Neural progenitor cell (in vitro differentiated cells): ENCODE data around the gene COL25A1. TPM values are rescaled to one million over a fixed set of nuclear protein-coding genes. Genes with fewer than 3 reads are reported as not detected.

Experiments used
- DNase-seq: peaks from one replicate; pipeline ENCODE4 v3.0.0-alpha.2; 2016; ENCODE audit warnings: low spot score
- H2AFZ ChIP-seq: fragments of 200-600 bp; sonication (generic); replicated peaks from 2 replicates; pipeline ENCODE4 v1.6.1; 2016; ENCODE audit warnings: antibody characterized with exemption
- H3F3A ChIP-seq: fragments of 200-600 bp; sonication (generic); 2 replicates; pipeline ENCODE4 v1.6.1; 2016; ENCODE audit warnings: antibody characterized with exemption, low read depth
- H3K27ac ChIP-seq: fragments of 200-600 bp; sonication (generic); 2 replicates; pipeline ENCODE4 v1.5.1; 2016; ENCODE audit warnings: mild to moderate bottlenecking
- H3K27me3 ChIP-seq: fragments of 200-600 bp; sonication (generic); 2 replicates; pipeline ENCODE4 v1.6.1; 2016; ENCODE audit warnings: mild to moderate bottlenecking, moderate library complexity
- H3K36me3 ChIP-seq: fragments of 200-600 bp; sonication (generic); 2 replicates; pipeline ENCODE4 v1.5.1; 2016
- H3K4me1 ChIP-seq: fragments of 200-600 bp; sonication (generic); 2 replicates; pipeline ENCODE4 v1.6.1; 2016; ENCODE audit warnings: mixed run types
- H3K4me2 ChIP-seq: fragments of 200-600 bp; sonication (generic); 2 replicates; pipeline ENCODE4 v1.6.1; 2016
- H3K4me3 ChIP-seq: fragments of 200-600 bp; sonication (generic); 2 replicates; pipeline ENCODE4 v1.5.1; 2016
- H3K79me2 ChIP-seq: fragments of 200-600 bp; sonication (generic); 2 replicates; pipeline ENCODE4 v1.6.1; 2016; ENCODE audit warnings: low read depth
- H3K9ac ChIP-seq: fragments of 200-600 bp; sonication (generic); 2 replicates; pipeline ENCODE4 v1.6.1; 2016
- H3K9me3 ChIP-seq: fragments of 200-600 bp; sonication (generic); 2 replicates; pipeline ENCODE4 v1.5.1; 2016; ENCODE audit warnings: low read depth
- H4K20me1 ChIP-seq: fragments of 200-600 bp; sonication (generic); 2 replicates; pipeline ENCODE4 v1.6.1; 2016; ENCODE audit warnings: low read depth
- H3K27ac Mint-ChIP-seq: 3 replicates; pipeline ENCODE4 v1.8.0; 2021; ENCODE audit warnings: mixed read lengths
- H3K27me3 Mint-ChIP-seq: 2 replicates; pipeline ENCODE4 v1.8.0; 2022; ENCODE audit warnings: low read depth, mild to moderate bottlenecking, inconsistent platforms, moderate library complexity, mixed read lengths; ENCODE audit not compliant: insufficient read depth
- H3K36me3 Mint-ChIP-seq: 3 replicates; pipeline ENCODE4 v1.8.0; 2021; ENCODE audit warnings: mixed read lengths
- H3K4me1 Mint-ChIP-seq: 3 replicates; pipeline ENCODE4 v1.8.0; 2021; ENCODE audit warnings: mixed read lengths
- H3K4me3 Mint-ChIP-seq: 3 replicates; pipeline ENCODE4 v1.8.0; 2021; ENCODE audit warnings: mild to moderate bottlenecking, moderate library complexity, mixed read lengths
- H3K9me3 Mint-ChIP-seq: 3 replicates; pipeline ENCODE4 v1.8.0; 2020; ENCODE audit warnings: mixed read lengths
- CTCF ChIP-seq: fragments of 200-600 bp; sonication (generic); IDR thresholded peaks from 2 replicates; pipeline ENCODE4 v1.5.1; 2017; ENCODE audit warnings: antibody characterized with exemption, mild to moderate bottlenecking
- EZH2 ChIP-seq: fragments of 200-600 bp; sonication (generic); IDR thresholded peaks from 2 replicates; pipeline ENCODE4 v1.6.1; 2017; ENCODE audit warnings: antibody characterized with exemption, mild to moderate bottlenecking, moderate library complexity
- EZH2phosphoT487 ChIP-seq: fragments of 200-600 bp; sonication (generic); IDR thresholded peaks from 2 replicates; pipeline ENCODE4 v1.6.1; 2017; ENCODE audit warnings: antibody characterized with exemption
- total RNA-seq: library from RNA; depleted of rRNA; stranded (reverse); fragments of >200 nt; gene quantifications from 2 replicates; pipeline ENCODE4 v1.2.3, GENCODE V29; 2015; ENCODE audit warnings: low replicate concordance

Gene COL25A1
- total RNA-seq, 1 donor from 2014 or later: 1.3 TPM

GRCh38 chr4:109033993-109034392 lies 268.5 kb downstream of the COL25A1 start:
- DNase-seq: no peak
- Histone ChIP-seq H3K4me3 (no peak overlapping the region), H2AFZ (no peak overlapping the region), H3K79me2 (no peaks in the 10 kb centered on the region), H3K9me3 (no peaks in the 10 kb centered on the region), H3K27me3 (no peaks in the 10 kb centered on the region), H3K36me3 (no peaks in the 10 kb centered on the region), H3K4me1 (peaks cover 13% of the 10 kb centered on the region), H3K4me2 (no peak overlapping the region), H3K27ac (no peak overlapping the region), H4K20me1 (no peaks in the 10 kb centered on the region), H3F3A (no peaks in the 10 kb centered on the region), H3K9ac (no peak overlapping the region)
- H3K4me1 Mint-ChIP-seq: peaks cover 25% of the 10 kb centered on the region
- H3K9me3 Mint-ChIP-seq: no peaks in the 10 kb centered on the region
- no peak overlapping the region for H3K27ac Mint-ChIP-seq
- H3K36me3 Mint-ChIP-seq: no peaks in the 10 kb centered on the region
- no peak overlapping the region for H3K4me3 Mint-ChIP-seq
- TF ChIP-seq EZH2 (no peak), CTCF (no peak), EZH2phosphoT487 (no peak)
- H3K27me3 Mint-ChIP-seq: peaks cover 5% of the 10 kb centered on the region

- H3K4me3 ChIP-seq: no peak overlapping the region
- no peak overlapping the region for H3K4me3 Mint-ChIP-seq
- no peak overlapping the region for H3K27ac Mint-ChIP-seq
- H3K27me3 ChIP-seq: no peaks in the 10 kb centered on the region
- no peaks in the 10 kb centered on the region for H3K36me3 ChIP-seq
- H3K9me3 Mint-ChIP-seq: no peaks in the 10 kb centered on the region
- H3K4me2 ChIP-seq: peak overlapping the region; percentile 10
- peak overlapping the region; percentile 46 for H2AFZ ChIP-seq
- H3K36me3 Mint-ChIP-seq: no peaks in the 10 kb centered on the region
- H3F3A ChIP-seq: no peaks in the 10 kb centered on the region
- no peak for TF ChIP-seq CTCF
- no peak for TF ChIP-seq EZH2
- no peak for TF ChIP-seq EZH2phosphoT487
- no peak overlapping the region for H3K27ac ChIP-seq
- no peaks in the 10 kb centered on the region for H4K20me1 ChIP-seq
- H3K9me3 ChIP-seq: no peaks in the 10 kb centered on the region
- peaks cover 13% of the 10 kb centered on the region for H3K4me1 ChIP-seq
- no peaks in the 10 kb centered on the region for H3K79me2 ChIP-seq
- peaks cover 5% of the 10 kb centered on the region for H3K27me3 Mint-ChIP-seq
- H3K4me1 Mint-ChIP-seq: peaks cover 25% of the 10 kb centered on the region
- peak; percentile 67 for DNase-seq
- H3K9ac ChIP-seq: no peak overlapping the region
These were observed 269.8 kb downstream of the COL25A1 start for GRCh38 chr4:109032671-109033070.

- Histone ChIP-seq H3K9me3 (no peaks in the 10 kb centered on the region), H4K20me1 (no peaks in the 10 kb centered on the region), H2AFZ (no peak overlapping the region), H3K4me1 (peaks cover 13% of the 10 kb centered on the region), H3K36me3 (no peaks in the 10 kb centered on the region), H3K4me2 (no peak overlapping the region), H3K27me3 (no peaks in the 10 kb centered on the region), H3F3A (no peaks in the 10 kb centered on the region), H3K79me2 (no peaks in the 10 kb centered on the region), H3K4me3 (no peak overlapping the region), H3K9ac (no peak overlapping the region), H3K27ac (no peak overlapping the region)
- peaks cover 20% of the 10 kb centered on the region for H3K4me1 Mint-ChIP-seq
- TF ChIP-seq EZH2 (no peak), EZH2phosphoT487 (no peak), CTCF (no peak)
- peaks cover 7% of the 10 kb centered on the region for H3K27me3 Mint-ChIP-seq
- no peak for DNase-seq
- no peaks in the 10 kb centered on the region for H3K9me3 Mint-ChIP-seq
- H3K4me3 Mint-ChIP-seq: no peak overlapping the region
- no peaks in the 10 kb centered on the region for H3K36me3 Mint-ChIP-seq
- H3K27ac Mint-ChIP-seq: no peak overlapping the region
These were observed 272.5 kb downstream of the COL25A1 start for GRCh38 chr4:109029987-109030386.
